Purkinje cell (primary cell): ENCODE data around the gene CAPSL. TPM values are rescaled to one million over a fixed set of nuclear protein-coding genes. Genes with fewer than 3 reads are reported as not detected.

Experiments
- polyA plus RNA-seq: library from polyadenylated mRNA; unstranded; fragments of >200 nt; fragmentation: Nextera tagmentation; gene quantifications from 2 replicates; pipeline ENCODE4 v1.2.1, GENCODE V29; 2014

Gene CAPSL
- polyA plus RNA-seq = 0.50 and 2.7 TPM in 2 replicates

DNA sequence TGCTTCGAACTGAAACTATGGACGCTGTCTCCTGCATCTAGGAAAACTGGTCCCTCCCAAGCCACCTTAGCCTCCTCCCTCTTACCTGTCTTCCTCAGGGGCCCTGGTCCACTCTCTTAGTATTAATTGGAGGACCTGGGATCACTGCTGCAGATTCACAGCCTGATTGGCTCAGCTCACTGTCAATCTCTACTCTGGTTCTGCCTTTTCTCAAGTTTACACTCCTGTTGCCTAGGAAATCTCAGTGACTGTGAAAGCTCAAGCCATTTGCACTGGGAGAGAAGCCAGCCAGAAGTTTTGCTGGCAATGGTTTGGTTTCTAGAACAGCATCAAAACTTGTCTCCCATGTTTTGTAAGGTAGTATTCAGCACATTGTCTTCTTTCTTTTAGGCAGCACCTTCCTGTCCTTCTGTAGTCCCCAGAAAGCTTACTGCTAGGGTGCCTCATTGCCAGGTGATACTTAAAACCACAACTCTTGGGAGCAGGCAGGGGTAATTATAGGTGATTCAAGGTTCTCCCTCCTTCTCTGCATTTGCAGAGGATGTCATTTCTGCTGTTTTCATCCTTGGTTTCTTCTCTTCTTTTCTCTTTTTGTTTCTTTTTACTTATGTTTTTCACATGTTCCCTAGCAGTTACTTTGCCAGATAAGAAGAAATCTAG is at the start of gene CAPSL:
Gene CAPSL, minus strand, starts transcription at position 55 of the 660 bp plus-strand sequence. CDS start 17,502 bp downstream, outside the sequence.

GRCh38 chr5:35856765-35857351 is 81.6 kb downstream of the CAPSL start, which contains the start of gene IL7R:
Gene IL7R, plus strand, starts transcription at chr5:35856891. Its CDS starts 87 bp downstream, at chr5:35856978.

Other genes starting within 250 kb of the CAPSL start
- gene IL7R, start 81.7 kb downstream of the CAPSL start, polyA plus RNA-seq = not detected in 2 replicates
- 1.8 TPM in 1 of 2 replicates, not detected in the other for gene UGT3A1, start 52.8 kb upstream of the CAPSL start, polyA plus RNA-seq
- not detected in 2 replicates for gene UGT3A2, start 128.3 kb upstream of the CAPSL start, polyA plus RNA-seq
- 72.3 and 79.1 TPM in 2 replicates for gene LMBRD2, start 213.3 kb upstream of the CAPSL start, polyA plus RNA-seq
- 3.3 and 5.6 TPM in 2 replicates for gene SKP2, start 213.5 kb upstream of the CAPSL start, polyA plus RNA-seq